OCI-LY7 (cell line): ENCODE measurements around the gene CMA1.

Experiments
- EZH2phosphoT487 ChIP-seq: fragments of 200-600 bp; sonication (generic); IDR thresholded peaks from 2 replicates; pipeline ENCODE4 v1.6.1; 2018; ENCODE audit warnings: low read depth, borderline replicate concordance, mild to moderate bottlenecking, mixed run types, antibody characterized with exemption, low read length, moderate library complexity, mixed read lengths
- TF ChIP-seq, protein P1 (sequence below): fragments of 200-600 bp; sonication (generic); conservative IDR thresholded peaks from 2 replicates; pipeline ENCODE4 v1.5.1; 2014; ENCODE audit warnings: mild to moderate bottlenecking, antibody characterized with exemption, low read length, moderate library complexity, mixed read lengths

GRCh38 chr14:24508155-24508840 is at the start of gene CMA1:
- TF ChIP-seq, protein P1, sequence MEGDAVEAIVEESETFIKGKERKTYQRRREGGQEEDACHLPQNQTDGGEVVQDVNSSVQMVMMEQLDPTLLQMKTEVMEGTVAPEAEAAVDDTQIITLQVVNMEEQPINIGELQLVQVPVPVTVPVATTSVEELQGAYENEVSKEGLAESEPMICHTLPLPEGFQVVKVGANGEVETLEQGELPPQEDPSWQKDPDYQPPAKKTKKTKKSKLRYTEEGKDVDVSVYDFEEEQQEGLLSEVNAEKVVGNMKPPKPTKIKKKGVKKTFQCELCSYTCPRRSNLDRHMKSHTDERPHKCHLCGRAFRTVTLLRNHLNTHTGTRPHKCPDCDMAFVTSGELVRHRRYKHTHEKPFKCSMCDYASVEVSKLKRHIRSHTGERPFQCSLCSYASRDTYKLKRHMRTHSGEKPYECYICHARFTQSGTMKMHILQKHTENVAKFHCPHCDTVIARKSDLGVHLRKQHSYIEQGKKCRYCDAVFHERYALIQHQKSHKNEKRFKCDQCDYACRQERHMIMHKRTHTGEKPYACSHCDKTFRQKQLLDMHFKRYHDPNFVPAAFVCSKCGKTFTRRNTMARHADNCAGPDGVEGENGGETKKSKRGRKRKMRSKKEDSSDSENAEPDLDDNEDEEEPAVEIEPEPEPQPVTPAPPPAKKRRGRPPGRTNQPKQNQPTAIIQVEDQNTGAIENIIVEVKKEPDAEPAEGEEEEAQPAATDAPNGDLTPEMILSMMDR: no peak
- TF ChIP-seq EZH2phosphoT487: no peak
